ENCODE results near the gene TUBG1.
A peak's percentile ranks its signal among the peaks of the same experiment; 100 is the strongest.
"Not testable (repeated sequence)": the region's sequence is repeated elsewhere in the genome, so short reads cannot be mapped to it uniquely, and the experiment has no call there.

The TUBG1 gene

GRCh38 chr17:42579794-42580551 is 29.5 kb upstream of the TUBG1 start:
- no peak for DNase-seq

- DNase-seq, result no peak
Observed at GRCh38 chr17:42581744-42582270, 27.7 kb upstream of the TUBG1 start.

GRCh38 chr17:42584880-42585279 is 24.6 kb upstream of the TUBG1 start:
- no peak for DNase-seq

- no peak for DNase-seq
Observed at GRCh38 chr17:42585353-42585752, 24.1 kb upstream of the TUBG1 start.

GRCh38 chr17:42586514-42587230 is 22.8 kb upstream of the TUBG1 start:
- DNase-seq, result no peak

GRCh38 chr17:42590886-42591285 is 18.6 kb upstream of the TUBG1 start:
- no peak for DNase-seq

GRCh38 chr17:42591411-42591810 is 18.1 kb upstream of the TUBG1 start:
- no peak for DNase-seq

- no peak for DNase-seq
Observed at GRCh38 chr17:42596386-42596785, 13.1 kb upstream of the TUBG1 start.

GRCh38 chr17:42598905-42599304 is 10.6 kb upstream of the TUBG1 start:
- DNase-seq, result peak; percentile 30

- no peak for DNase-seq
Observed at GRCh38 chr17:42603318-42603717, 6.2 kb upstream of the TUBG1 start.

- DNase-seq, result no peak
Observed at GRCh38 chr17:42607769-42608168, 1.7 kb upstream of the TUBG1 start.

- DNase-seq, result no peak
Observed at GRCh38 chr17:42608305-42609181, 940 bp upstream of the TUBG1 start.

GRCh38 chr17:42609814-42610801 is 625 bp downstream of the TUBG1 start:
- DNase-seq, result not testable (repeated sequence)

- DNase-seq, result no peak
Observed at GRCh38 chr17:42612013-42612412, 2.5 kb downstream of the TUBG1 start.

GRCh38 chr17:42613699-42614295 is 4.3 kb downstream of the TUBG1 start:
- DNase-seq, result no peak

- DNase-seq, result no peak
Observed at GRCh38 chr17:42617956-42618431, 8.5 kb downstream of the TUBG1 start.

- DNase-seq, result peak; percentile 33
Observed at GRCh38 chr17:42618442-42619150, 9.1 kb downstream of the TUBG1 start.

GRCh38 chr17:42621987-42622386 is 12.5 kb downstream of the TUBG1 start:
- DNase-seq, result not testable (repeated sequence)

- DNase-seq, result no peak
Observed at GRCh38 chr17:42623271-42623670, 13.8 kb downstream of the TUBG1 start.

GRCh38 chr17:42623732-42624596 is 14.5 kb downstream of the TUBG1 start:
- DNase-seq, result no peak

Measured in NCI-H1092 (cell line).